Retinal pigment epithelial cell (primary cell): ENCODE measurements around the gene HS2ST1.
"Not testable (repeated sequence)": the region's sequence is repeated elsewhere in the genome, so short reads cannot be mapped to it uniquely, and the experiment has no call there.

ENCODE experiments used
- DNase-seq: peaks from one replicate; pipeline ENCODE4 v3.0.0-alpha.2; 2010; ENCODE audit warnings: low read depth
- H3K4me3 ChIP-seq: 2 replicates; pipeline ENCODE4 v1.5.1; 2011; ENCODE audit warnings: mild to moderate bottlenecking, low read length, control low read depth, moderate library complexity
- CTCF ChIP-seq: conservative IDR thresholded peaks from 2 replicates; pipeline ENCODE4 v1.5.1; 2011; ENCODE audit warnings: low read depth, low read length, control low read depth, inconsistent platforms

The HS2ST1 gene

GRCh38 chr1:86951430-86951829 lies 37.0 kb downstream of the HS2ST1 start:
- no peak overlapping the region for H3K4me3 ChIP-seq
- no peak for TF ChIP-seq CTCF
- DNase-seq = no peak

GRCh38 chr1:86953167-86953566 lies 38.7 kb downstream of the HS2ST1 start:
- no peak for TF ChIP-seq CTCF
- no peak for DNase-seq
- no peak overlapping the region for H3K4me3 ChIP-seq

- no peak for TF ChIP-seq CTCF
- no peak for DNase-seq
Measured at GRCh38 chr1:86955678-86956077, 41.2 kb downstream of the HS2ST1 start.

GRCh38 chr1:86956221-86956620 lies 41.8 kb downstream of the HS2ST1 start:
- TF ChIP-seq CTCF = no peak
- DNase-seq = no peak
- no peak overlapping the region for H3K4me3 ChIP-seq

More at GRCh38 chr1:86955678-86956077, 41.2 kb downstream of the HS2ST1 start:
- H3K4me3 ChIP-seq = no peak overlapping the region

GRCh38 chr1:86957221-86957620 lies 42.8 kb downstream of the HS2ST1 start:
- no peak for DNase-seq
- no peak overlapping the region for H3K4me3 ChIP-seq
- no peak for TF ChIP-seq CTCF

- no peak for DNase-seq
- no peak overlapping the region for H3K4me3 ChIP-seq
- no peak for TF ChIP-seq CTCF
Measured at GRCh38 chr1:86960548-86960947, 46.1 kb downstream of the HS2ST1 start.

GRCh38 chr1:86963841-86964240 lies 49.4 kb downstream of the HS2ST1 start:
- not testable (repeated sequence) for H3K4me3 ChIP-seq, DNase-seq
